ACC112 (cell line): ENCODE results near the gene CDS2.
"Not testable (repeated sequence)": the region's sequence is repeated elsewhere in the genome, so short reads cannot be mapped to it uniquely, and the experiment has no call there.

Experiments used
- H2AFZ ChIP-seq: fragments of 200-600 bp; sonication (generic); one replicate; pipeline ENCODE4 v1.6.0; 2017; ENCODE audit warnings: antibody characterized with exemption, low read length; ENCODE audit not compliant: unreplicated experiment
- H3K27ac ChIP-seq: fragments of 200-600 bp; sonication (generic); 2 replicates; pipeline ENCODE4 v1.5.1; 2014; ENCODE audit warnings: low read depth, mild to moderate bottlenecking, antibody characterized with exemption, low read length, moderate library complexity
- H3K27me3 ChIP-seq: fragments of 200-600 bp; sonication (generic); 2 replicates; pipeline ENCODE4 v1.6.1; 2014; ENCODE audit warnings: mild to moderate bottlenecking, antibody characterized with exemption, low read length, moderate library complexity, mixed read lengths; ENCODE audit not compliant: insufficient read depth
- H3K36me3 ChIP-seq: fragments of 200-600 bp; sonication (generic); 2 replicates; pipeline ENCODE4 v1.6.1; 2016; ENCODE audit warnings: mild to moderate bottlenecking, antibody characterized with exemption, low read length, moderate library complexity, mixed read lengths; ENCODE audit not compliant: insufficient read depth
- H3K4me1 ChIP-seq: fragments of 200-600 bp; sonication (generic); one replicate; pipeline ENCODE4 v1.6.1; 2016; ENCODE audit warnings: low read length, mixed read lengths; ENCODE audit not compliant: insufficient read depth, unreplicated experiment, control insufficient read depth
- H3K4me3 ChIP-seq: fragments of 200-600 bp; sonication (generic); 2 replicates; pipeline ENCODE4 v1.5.1; 2014; ENCODE audit warnings: mild to moderate bottlenecking, low read depth, low read length
- H3K79me2 ChIP-seq: fragments of 200-600 bp; sonication (generic); one replicate; pipeline ENCODE4 v1.6.0; 2016; ENCODE audit warnings: low read length; ENCODE audit not compliant: control insufficient read depth, unreplicated experiment, insufficient read depth

Gene CDS2

DNA sequence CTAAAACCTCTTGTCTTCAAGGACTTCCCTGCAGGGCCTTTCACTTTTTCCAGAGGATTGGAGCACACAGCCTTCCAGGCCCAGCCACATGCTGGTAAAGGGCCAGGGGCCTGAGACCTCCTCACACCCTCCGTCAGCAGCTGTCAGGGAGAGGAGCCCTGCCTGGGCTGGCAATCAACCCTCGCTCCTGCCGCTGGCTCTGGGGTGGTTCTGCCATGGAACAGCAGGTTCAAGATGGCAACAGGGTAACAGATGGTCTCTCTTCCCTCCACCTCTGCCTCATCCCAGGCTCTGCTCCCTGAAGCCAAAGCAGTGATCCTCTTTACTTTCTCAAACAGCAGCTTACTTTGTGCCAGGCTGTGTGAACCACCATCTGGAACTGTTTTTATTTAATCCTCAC is 30.9 kb upstream of the CDS2 start:
- Histone ChIP-seq H3K27me3 (no peaks in the 10 kb centered on the region), H2AFZ (no peak overlapping the region), H3K4me1 (no peaks in the 10 kb centered on the region), H3K36me3 (peaks cover 27% of the 10 kb centered on the region), H3K4me3 (no peak overlapping the region), H3K79me2 (no peaks in the 10 kb centered on the region), H3K27ac (no peak overlapping the region)

DNA sequence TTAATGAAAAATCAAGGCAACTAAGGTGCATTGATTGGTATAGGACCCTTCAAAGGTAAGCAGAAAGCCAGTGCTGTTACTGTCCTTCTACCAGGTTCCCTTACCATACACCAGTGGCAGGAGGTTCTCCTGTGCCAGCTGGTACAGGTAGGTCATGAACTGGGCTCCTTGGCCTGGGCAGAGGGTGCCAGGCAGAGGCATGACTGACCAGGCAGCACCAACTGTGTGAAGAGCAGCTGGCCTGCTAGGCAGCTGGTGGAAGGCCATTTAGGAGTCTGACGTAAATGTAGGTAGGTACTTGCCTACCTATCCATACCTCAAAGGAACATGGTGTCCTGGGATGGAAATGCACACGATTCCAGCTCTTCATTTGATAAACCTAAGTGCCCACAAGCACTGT is 30.3 kb upstream of the CDS2 start:
- Histone ChIP-seq H3K4me1 (no peaks in the 10 kb centered on the region), H3K27ac (no peak overlapping the region), H3K36me3 (peaks cover 27% of the 10 kb centered on the region), H3K27me3 (no peaks in the 10 kb centered on the region), H3K4me3 (no peak overlapping the region), H3K79me2 (no peaks in the 10 kb centered on the region), H2AFZ (no peak overlapping the region)

- H3K27ac ChIP-seq, H3K79me2 ChIP-seq, H3K27me3 ChIP-seq, H3K4me3 ChIP-seq, H2AFZ ChIP-seq, H3K4me1 ChIP-seq: not testable (repeated sequence)
- H3K36me3 ChIP-seq, result peaks cover 29% of the 10 kb centered on the region
Measured at GRCh38 chr20:5099009-5099408, 27.8 kb upstream of the CDS2 start.

DNA sequence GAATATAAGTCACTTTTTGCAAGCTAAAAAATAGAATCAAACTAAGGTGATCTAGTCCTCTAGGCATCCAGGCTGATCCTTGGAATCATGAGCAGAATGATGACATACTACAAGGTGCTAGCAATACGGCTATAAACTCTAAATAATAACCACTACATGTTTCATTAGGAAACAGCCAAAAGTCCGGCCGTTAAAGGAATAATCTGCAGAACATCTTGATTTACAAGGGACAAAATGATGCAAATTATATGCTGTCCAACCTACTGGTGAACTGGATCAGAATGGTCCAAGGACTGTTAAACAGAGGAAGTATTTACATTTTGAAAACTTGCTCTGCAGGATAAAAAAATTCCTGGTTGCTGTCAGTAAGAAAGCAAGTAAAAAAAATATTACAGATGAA is 26.9 kb upstream of the CDS2 start:
- not testable (repeated sequence) for H3K79me2 ChIP-seq, H3K27me3 ChIP-seq, H2AFZ ChIP-seq, H3K4me1 ChIP-seq, H3K27ac ChIP-seq, H3K4me3 ChIP-seq
- peaks cover 35% of the 10 kb centered on the region for H3K36me3 ChIP-seq

DNA sequence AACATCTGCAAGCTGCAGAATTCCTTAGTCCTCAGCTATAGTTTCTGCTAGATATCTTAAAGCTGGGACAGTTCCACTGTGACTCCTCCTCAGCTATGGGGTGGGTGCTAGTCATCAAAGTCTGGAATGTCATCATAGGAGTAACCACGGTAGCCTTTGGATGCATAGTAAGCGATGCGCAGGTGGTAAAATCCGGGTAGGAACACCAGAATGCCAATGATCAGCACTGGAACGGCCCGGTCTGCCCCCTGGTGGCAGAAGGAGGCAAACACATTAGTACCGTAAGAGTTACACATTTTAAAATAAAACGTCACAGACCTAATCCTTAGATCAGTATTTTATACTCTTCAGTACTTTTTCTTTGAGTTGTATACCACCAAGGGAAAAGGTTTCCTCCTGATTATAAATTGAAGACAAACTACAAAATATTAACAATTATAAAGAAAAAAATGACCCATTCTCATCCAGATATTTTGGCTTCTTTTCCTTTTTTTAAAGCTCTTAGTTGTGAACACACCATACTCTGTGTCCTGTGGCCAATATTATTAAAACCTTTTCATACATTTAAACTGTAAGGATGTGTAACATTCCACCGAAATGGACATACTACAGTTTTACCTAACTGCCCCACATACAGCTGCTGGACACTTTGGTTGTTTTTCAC is 26.0 kb upstream of the CDS2 start:
- Histone ChIP-seq H3K4me3 (no peak overlapping the region), H3K79me2 (no peaks in the 10 kb centered on the region), H3K36me3 (peaks cover 35% of the 10 kb centered on the region), H3K4me1 (no peaks in the 10 kb centered on the region), H3K27ac (no peak overlapping the region), H3K27me3 (no peaks in the 10 kb centered on the region), H2AFZ (no peak overlapping the region)

DNA sequence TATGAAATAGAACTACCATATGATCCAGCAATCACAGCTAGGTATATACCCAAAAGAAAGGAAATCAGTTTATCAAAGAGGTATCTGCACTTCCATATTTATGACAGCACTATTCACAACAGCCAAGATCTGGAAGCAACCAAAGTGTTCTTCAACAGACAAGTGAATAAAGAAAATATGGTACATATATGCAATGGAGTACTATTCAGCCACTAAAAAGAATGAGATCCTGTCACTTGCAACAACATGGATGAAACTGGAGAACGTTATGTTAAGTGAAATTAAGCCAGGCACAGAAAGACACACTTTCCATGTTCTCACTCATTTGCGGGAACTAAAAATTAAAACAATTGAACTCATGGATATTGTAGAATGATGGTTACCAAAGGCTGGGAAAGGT is 22.3 kb upstream of the CDS2 start:
- peaks cover 24% of the 10 kb centered on the region for H3K36me3 ChIP-seq

DNA sequence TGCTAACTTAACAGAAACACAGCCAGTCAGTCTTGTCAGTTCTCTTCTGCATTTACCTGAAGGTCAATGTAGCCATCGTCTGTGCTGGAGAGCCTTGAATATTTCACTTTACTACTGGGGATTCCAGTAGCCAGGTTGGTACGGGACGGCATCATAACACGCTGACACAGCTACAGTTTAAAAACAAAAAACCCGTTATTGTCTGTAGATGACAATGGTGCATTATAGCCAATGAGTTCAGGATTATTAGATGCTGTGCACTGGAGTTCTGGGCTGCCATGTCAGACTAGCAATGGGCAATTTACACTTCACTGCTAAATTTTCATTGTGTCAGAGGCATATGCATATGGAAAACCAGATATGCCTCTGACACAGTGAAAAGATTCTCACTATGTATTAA is 17.5 kb upstream of the CDS2 start:
- Histone ChIP-seq H3K27ac (no peak overlapping the region), H3K79me2 (peaks cover 12% of the 10 kb centered on the region), H3K4me3 (no peak overlapping the region), H3K27me3 (no peaks in the 10 kb centered on the region), H3K4me1 (peaks cover 8% of the 10 kb centered on the region), H2AFZ (no peak overlapping the region), H3K36me3 (peaks cover 14% of the 10 kb centered on the region)

More for the DNA sequence above, 22.3 kb upstream of the CDS2 start:
- H2AFZ ChIP-seq, result no peak overlapping the region
- H3K27ac ChIP-seq, result no peak overlapping the region
- no peak overlapping the region for H3K4me3 ChIP-seq
- H3K27me3 ChIP-seq, result no peaks in the 10 kb centered on the region
- no peaks in the 10 kb centered on the region for H3K79me2 ChIP-seq
- no peaks in the 10 kb centered on the region for H3K4me1 ChIP-seq

DNA sequence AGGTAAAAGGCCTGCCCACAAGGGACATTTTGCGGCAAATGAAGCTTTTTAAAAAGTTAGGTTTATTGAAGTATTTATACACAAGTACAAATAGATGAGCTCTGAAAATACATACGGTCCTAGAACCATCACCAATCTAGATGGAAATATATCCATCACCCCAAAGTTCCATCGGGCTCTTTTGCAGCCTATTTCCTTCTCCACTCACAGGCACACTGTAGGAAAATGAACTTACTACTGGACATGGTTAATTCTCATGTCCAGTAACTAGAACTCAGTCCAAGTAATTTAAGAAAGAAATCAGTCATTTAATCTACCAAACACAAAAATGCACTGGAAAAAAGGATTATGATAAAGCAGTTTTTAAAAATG is 13.2 kb upstream of the CDS2 start:
- peak overlapping the region; percentile 86 for H3K27ac ChIP-seq
- H3K79me2 ChIP-seq, result peaks cover 38% of the 10 kb centered on the region
- peaks cover 33% of the 10 kb centered on the region for H3K36me3 ChIP-seq
- peak overlapping the region; percentile 74 for H2AFZ ChIP-seq
- H3K4me3 ChIP-seq, result peak overlapping the region; percentile 97
- peaks cover 17% of the 10 kb centered on the region for H3K4me1 ChIP-seq
- H3K27me3 ChIP-seq, result no peaks in the 10 kb centered on the region

DNA sequence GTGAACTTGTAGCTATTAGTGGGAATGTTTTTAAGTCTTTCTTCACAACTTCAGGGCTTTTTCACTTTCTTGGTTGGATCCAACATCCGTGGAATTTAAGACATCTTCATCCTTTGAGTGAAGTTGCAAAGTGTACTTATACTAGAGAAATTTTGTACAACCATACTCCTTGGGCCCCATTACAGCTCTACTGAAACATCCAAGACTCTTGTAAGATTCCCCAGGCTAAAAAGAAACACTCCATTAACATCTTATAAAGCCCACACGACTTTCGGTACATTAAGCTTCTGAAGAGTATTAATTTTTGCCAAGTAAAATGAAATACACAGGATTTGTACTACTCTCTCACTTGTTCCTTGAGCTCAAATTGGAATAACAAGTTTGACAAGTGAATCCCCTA is 12.4 kb upstream of the CDS2 start:
- Histone ChIP-seq H3K79me2 (peaks cover 46% of the 10 kb centered on the region), H2AFZ (no peak overlapping the region), H3K4me3 (no peak overlapping the region), H3K27me3 (no peaks in the 10 kb centered on the region), H3K36me3 (peaks cover 29% of the 10 kb centered on the region), H3K27ac (peak overlapping the region; percentile 23; the same call in 1 of the 2 replicates), H3K4me1 (peaks cover 17% of the 10 kb centered on the region)

- Histone ChIP-seq H3K27ac (no peak overlapping the region), H3K4me1 (peaks cover 16% of the 10 kb centered on the region), H3K79me2 (peaks cover 45% of the 10 kb centered on the region), H3K4me3 (peak overlapping the region; percentile 83), H2AFZ (no peak overlapping the region), H3K36me3 (peaks cover 26% of the 10 kb centered on the region), H3K27me3 (no peaks in the 10 kb centered on the region)
Measured at GRCh38 chr20:5116875-5117274, 9.9 kb upstream of the CDS2 start.

- H3K27ac ChIP-seq, result peak overlapping the region; percentile 65
- H3K4me1 ChIP-seq, result peaks cover 13% of the 10 kb centered on the region
- no peaks in the 10 kb centered on the region for H3K27me3 ChIP-seq
- peak overlapping the region; percentile 83 for H3K4me3 ChIP-seq
- no peak overlapping the region for H2AFZ ChIP-seq
- peaks cover 26% of the 10 kb centered on the region for H3K36me3 ChIP-seq
- peaks cover 37% of the 10 kb centered on the region for H3K79me2 ChIP-seq
Measured at GRCh38 chr20:5118220-5119142, 8.3 kb upstream of the CDS2 start.
